Panc1 (cell line): ENCODE measurements around the gene GNAI2. TPM values are rescaled to one million over a fixed set of nuclear protein-coding genes. Genes with fewer than 3 reads are reported as not detected.

Experiments used
- ATAC-seq: fragments of 200-7000 bp; cut with Tn5 transposase; 2 replicates; pipeline ENCODE4 v1.9.1; 2020; ENCODE audit warnings: mild to moderate bottlenecking, moderate library complexity
- BruUV-seq: library from RNA; stranded (reverse); fragments of 400-500 nt; replicated peaks from 2 replicates; lab custom pipeline; 2021; lab: Mats Ljungman, UMichigan
- CTCF ChIA-PET: fragments of 300-600 bp; sonication (Branson Sonifier 250); formaldehyde crosslinking; loops from one replicate; lab custom pipeline; 2022; ENCODE audit warnings: antibody characterized with exemption; lab: Charles Lee
- POLR2A ChIA-PET: fragments of 300-600 bp; sonication (Branson Sonifier 250); formaldehyde crosslinking; loops from one replicate; lab custom pipeline; 2022; ENCODE audit warnings: antibody characterized with exemption; lab: Charles Lee
- DNase-seq: peaks from one replicate; pipeline ENCODE4 v3.0.0-alpha.2; 2010; ENCODE audit warnings: low read depth, low spot score
- H3K27ac ChIP-seq: 2 replicates; pipeline ENCODE4 v1.5.1; 2011; ENCODE audit warnings: mild to moderate bottlenecking, low read length, inconsistent platforms
- H3K27me3 ChIP-seq: fragments of 200-500 bp; sonication (Bioruptor generic); 2 replicates; pipeline ENCODE4 v1.6.0; 2014; ENCODE audit warnings: low read length, inconsistent platforms; ENCODE audit not compliant: control insufficient read depth, insufficient read depth
- H3K36me3 ChIP-seq: fragments of 200-500 bp; sonication (Bioruptor generic); 2 replicates; pipeline ENCODE4 v1.5.1; 2014; ENCODE audit warnings: inconsistent platforms, mild to moderate bottlenecking, low read length, moderate library complexity; ENCODE audit not compliant: control insufficient read depth, insufficient read depth
- H3K4me1 ChIP-seq: 2 replicates; pipeline ENCODE4 v1.5.1; 2011; ENCODE audit warnings: inconsistent platforms, mild to moderate bottlenecking, low read length, moderate library complexity; ENCODE audit not compliant: control insufficient read depth, insufficient read depth
- H3K4me3 ChIP-seq, 2 experiments: 2 replicates each; pipeline ENCODE4 v1.5.1; 2011 to 2012; ENCODE audit warnings: low read depth in 2 of 2, low read length in 2 of 2, mild to moderate bottlenecking in 2 of 2, inconsistent platforms in 1 of 2, moderate library complexity in 1 of 2
- H3K9me3 ChIP-seq: fragments of 200-500 bp; sonication (Bioruptor generic); 2 replicates; pipeline ENCODE4 v1.5.1; 2014; ENCODE audit warnings: low read depth, mild to moderate bottlenecking, inconsistent platforms, low read length, moderate library complexity; ENCODE audit not compliant: control insufficient read depth, insufficient read depth
- POLR2AphosphoS5 ChIP-seq: IDR thresholded peaks from 2 replicates; pipeline ENCODE4 v1.6.1; 2012; ENCODE audit warnings: mild to moderate bottlenecking, low read depth, low read length, moderate library complexity
- SIN3A ChIP-seq: IDR thresholded peaks from 2 replicates; pipeline ENCODE4 v1.6.1; 2012; ENCODE audit warnings: low read depth, mild to moderate bottlenecking, low read length, moderate library complexity, borderline replicate concordance; ENCODE audit not compliant: insufficient read depth
- TCF7L2 ChIP-seq: IDR thresholded peaks from 2 replicates; pipeline ENCODE4 v1.6.1; 2011; ENCODE audit warnings: mild to moderate bottlenecking, low read depth, low read length, inconsistent platforms
- in situ Hi-C: cut with HindIII; loops from 2 replicates; pipeline ENCODE4 v1.10.0; 2016; ENCODE audit warnings: low sequenced_read_pairs, low pct_unique_long_range_greater_than_20kb
- intact Hi-C: fragments of 100-400 bp; cut with micrococcal nuclease; formaldehyde crosslinking; loops from one replicate; pipeline ENCODE4 v1.10.0; 2022; ENCODE audit not compliant: unreplicated experiment
- total RNA-seq: library from RNA; stranded (reverse); gene quantifications from one replicate; pipeline ENCODE4 v1.2.1, GENCODE V29; 2021; ENCODE audit not compliant: unreplicated experiment
- TF ChIP-seq, protein P1 (sequence below): fragments of 450-650 bp; IDR thresholded peaks from 2 replicates; pipeline ENCODE4 v1.5.1; 2017; ENCODE audit warnings: mild to moderate bottlenecking
- TF ChIP-seq, protein P2 (sequence below), 2 experiments: IDR thresholded peaks; 2 replicates each; pipeline ENCODE4 v1.6.1; 2011 to 2012; ENCODE audit warnings: low read depth in 2 of 2, control low read depth in 1 of 2, low read length in 1 of 2, mild to moderate bottlenecking in 1 of 2, moderate library complexity in 1 of 2; ENCODE audit not compliant: insufficient read depth in 1 of 2

The GNAI2 gene
- total RNA-seq, 1 experiment from 2014 or later: 170 TPM

DNA sequence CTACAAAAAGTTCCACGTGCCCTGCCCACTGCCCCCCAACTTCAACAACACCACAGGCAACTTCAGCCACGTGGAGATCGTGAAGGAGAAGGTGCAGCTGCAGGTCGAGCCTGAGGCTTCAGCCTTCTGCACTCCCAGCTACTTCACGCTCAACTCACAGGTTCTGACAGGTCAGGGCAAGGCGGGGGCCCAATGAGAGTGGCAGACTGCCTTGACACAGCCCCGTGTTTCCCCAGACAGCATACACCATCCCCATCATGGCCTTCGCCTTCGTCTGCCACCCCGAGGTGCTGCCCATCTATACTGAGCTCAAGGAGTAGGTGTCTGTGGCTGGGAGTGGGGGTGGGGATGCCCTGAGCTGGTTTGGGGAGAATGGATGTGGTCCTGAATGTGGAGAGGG lies 18.3 kb upstream of the GNAI2 start:
- CTCF ChIA-PET: interaction anchor here (0.6 to 0.7 kb wide), 2 partner anchors 19 to 58 kb away, joined by 3 to 5 read pairs; no protein-coding TSS in a partner anchor
- in situ Hi-C loops: no loop called here

DNA sequence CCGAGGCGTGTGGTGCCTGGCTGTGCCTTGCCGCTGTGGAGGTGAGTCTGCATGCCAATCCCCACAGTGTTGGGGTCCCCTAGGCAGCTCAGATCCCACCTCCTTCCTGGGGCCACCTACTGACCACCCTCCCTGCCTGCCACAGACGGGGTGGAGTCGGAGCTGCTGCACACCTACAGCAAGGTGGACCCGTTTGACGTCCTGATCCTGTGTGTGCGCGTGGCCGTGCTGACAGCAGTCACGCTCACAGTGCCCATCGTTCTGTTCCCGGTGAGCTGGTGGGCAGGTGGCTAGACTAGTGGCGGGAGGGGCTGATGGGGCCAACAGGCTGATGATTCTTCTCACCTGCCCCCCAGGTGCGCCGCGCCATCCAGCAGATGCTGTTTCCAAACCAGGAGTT lies 17.6 kb upstream of the GNAI2 start:
- intact Hi-C loops (no loop called here), in situ Hi-C loops (no loop called here)
- ATAC-seq: no peak
- Histone ChIP-seq H3K4me1 (no peaks in the 10 kb centered on the region), H3K27ac (no peak overlapping the region), H3K36me3 (no peaks in the 10 kb centered on the region), H3K4me3 (no peak overlapping the region), H3K27me3 (no peaks in the 10 kb centered on the region), H3K9me3 (no peaks in the 10 kb centered on the region)
- ChIA-PET CTCF (interaction anchor here (0.6 kb wide), 1 partner anchor 58 kb away, joined by 5 read pairs; no protein-coding TSS in a partner anchor), POLR2A (no interaction called here)
- no TSS peak for BruUV-seq
- no peak for TF ChIP-seq POLR2AphosphoS5
- no peak for TF ChIP-seq TCF7L2
- TF ChIP-seq, protein P1, sequence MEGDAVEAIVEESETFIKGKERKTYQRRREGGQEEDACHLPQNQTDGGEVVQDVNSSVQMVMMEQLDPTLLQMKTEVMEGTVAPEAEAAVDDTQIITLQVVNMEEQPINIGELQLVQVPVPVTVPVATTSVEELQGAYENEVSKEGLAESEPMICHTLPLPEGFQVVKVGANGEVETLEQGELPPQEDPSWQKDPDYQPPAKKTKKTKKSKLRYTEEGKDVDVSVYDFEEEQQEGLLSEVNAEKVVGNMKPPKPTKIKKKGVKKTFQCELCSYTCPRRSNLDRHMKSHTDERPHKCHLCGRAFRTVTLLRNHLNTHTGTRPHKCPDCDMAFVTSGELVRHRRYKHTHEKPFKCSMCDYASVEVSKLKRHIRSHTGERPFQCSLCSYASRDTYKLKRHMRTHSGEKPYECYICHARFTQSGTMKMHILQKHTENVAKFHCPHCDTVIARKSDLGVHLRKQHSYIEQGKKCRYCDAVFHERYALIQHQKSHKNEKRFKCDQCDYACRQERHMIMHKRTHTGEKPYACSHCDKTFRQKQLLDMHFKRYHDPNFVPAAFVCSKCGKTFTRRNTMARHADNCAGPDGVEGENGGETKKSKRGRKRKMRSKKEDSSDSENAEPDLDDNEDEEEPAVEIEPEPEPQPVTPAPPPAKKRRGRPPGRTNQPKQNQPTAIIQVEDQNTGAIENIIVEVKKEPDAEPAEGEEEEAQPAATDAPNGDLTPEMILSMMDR: no peak
- TF ChIP-seq, protein P2, sequence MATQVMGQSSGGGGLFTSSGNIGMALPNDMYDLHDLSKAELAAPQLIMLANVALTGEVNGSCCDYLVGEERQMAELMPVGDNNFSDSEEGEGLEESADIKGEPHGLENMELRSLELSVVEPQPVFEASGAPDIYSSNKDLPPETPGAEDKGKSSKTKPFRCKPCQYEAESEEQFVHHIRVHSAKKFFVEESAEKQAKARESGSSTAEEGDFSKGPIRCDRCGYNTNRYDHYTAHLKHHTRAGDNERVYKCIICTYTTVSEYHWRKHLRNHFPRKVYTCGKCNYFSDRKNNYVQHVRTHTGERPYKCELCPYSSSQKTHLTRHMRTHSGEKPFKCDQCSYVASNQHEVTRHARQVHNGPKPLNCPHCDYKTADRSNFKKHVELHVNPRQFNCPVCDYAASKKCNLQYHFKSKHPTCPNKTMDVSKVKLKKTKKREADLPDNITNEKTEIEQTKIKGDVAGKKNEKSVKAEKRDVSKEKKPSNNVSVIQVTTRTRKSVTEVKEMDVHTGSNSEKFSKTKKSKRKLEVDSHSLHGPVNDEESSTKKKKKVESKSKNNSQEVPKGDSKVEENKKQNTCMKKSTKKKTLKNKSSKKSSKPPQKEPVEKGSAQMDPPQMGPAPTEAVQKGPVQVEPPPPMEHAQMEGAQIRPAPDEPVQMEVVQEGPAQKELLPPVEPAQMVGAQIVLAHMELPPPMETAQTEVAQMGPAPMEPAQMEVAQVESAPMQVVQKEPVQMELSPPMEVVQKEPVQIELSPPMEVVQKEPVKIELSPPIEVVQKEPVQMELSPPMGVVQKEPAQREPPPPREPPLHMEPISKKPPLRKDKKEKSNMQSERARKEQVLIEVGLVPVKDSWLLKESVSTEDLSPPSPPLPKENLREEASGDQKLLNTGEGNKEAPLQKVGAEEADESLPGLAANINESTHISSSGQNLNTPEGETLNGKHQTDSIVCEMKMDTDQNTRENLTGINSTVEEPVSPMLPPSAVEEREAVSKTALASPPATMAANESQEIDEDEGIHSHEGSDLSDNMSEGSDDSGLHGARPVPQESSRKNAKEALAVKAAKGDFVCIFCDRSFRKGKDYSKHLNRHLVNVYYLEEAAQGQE (IDR thresholded peaks at IDR 0.05; ENCODE audit: insufficient read depth in 1 of 2, low read depth in 2 of 2, low read length in 1 of 2): no peak
- TF ChIP-seq SIN3A: no peak
- DNase-seq: no peak

More for the DNA sequence above, 18.3 kb upstream of the GNAI2 start:
- Histone ChIP-seq H3K4me1 (no peaks in the 10 kb centered on the region), H3K27ac (no peak overlapping the region), H3K27me3 (no peaks in the 10 kb centered on the region), H3K4me3 (no peak overlapping the region), H3K36me3 (no peaks in the 10 kb centered on the region), H3K9me3 (no peaks in the 10 kb centered on the region)
- no peak for ATAC-seq
- BruUV-seq: no TSS peak
- intact Hi-C loops: no loop called here
- POLR2A ChIA-PET: no interaction called here
- DNase-seq: no peak
- TF ChIP-seq, protein P1: no peak
- TF ChIP-seq SIN3A: no peak
- no peak for TF ChIP-seq TCF7L2
- TF ChIP-seq, protein P2 (IDR thresholded peaks at IDR 0.05; ENCODE audit: insufficient read depth in 1 of 2, low read depth in 2 of 2, low read length in 1 of 2): no peak
- TF ChIP-seq POLR2AphosphoS5: no peak
